Stimulated activated CD4-positive, alpha-beta T cell treated with anti-CD3 and anti-CD28 coated beads, Interleukin-2, amount 100 ng/mL, for 24 hours (primary cell): ENCODE results near the gene AMELX.

Source experiments
- DNase-seq, 2 donors: peaks; one replicate each; pipeline ENCODE4 v3.0.0-alpha.2; 2020

Gene AMELX

DNA sequence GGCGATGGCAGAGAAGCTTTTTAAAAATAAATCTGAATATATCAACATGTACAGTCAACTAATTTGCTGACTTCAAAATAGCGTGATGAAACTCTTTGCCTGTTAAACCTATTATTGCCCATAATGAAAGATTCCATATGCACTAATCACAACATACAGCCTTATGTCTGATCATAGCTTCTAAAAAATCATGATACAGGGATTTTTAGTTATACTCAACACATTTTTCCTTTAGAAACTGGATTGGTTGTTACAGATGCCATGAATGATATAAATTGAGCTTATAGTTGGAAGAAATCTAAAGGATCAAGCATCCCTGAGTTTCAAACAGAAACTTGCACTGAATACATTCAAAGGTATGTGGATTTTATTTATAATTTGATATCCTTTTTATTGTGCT lies at the start of gene AMELX:
TSS of gene AMELX (plus strand) at position 301 of the 400 bp plus-strand sequence. CDS start 1,376 bp downstream, outside the sequence.
- no peak for DNase-seq

DNA sequence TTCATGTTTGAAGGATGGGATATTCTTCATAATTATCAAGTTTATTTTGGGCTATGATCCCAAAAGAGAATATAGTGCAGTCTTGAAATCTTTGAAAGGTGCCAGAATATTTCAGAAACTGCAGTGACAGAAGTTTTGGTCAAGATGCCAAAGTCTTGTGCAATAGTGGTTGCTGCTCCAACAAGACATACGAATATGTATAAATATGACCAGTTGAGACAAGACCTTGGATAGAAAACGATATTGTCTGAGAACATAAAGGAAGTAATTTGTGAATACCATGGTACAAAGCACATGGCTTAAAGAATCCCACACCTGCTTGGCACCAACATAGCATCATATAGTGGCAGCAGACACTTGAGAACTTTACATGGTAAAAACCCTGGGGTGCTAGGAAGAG lies 48.6 kb upstream of the AMELX start:
- DNase-seq, result no peak

DNA sequence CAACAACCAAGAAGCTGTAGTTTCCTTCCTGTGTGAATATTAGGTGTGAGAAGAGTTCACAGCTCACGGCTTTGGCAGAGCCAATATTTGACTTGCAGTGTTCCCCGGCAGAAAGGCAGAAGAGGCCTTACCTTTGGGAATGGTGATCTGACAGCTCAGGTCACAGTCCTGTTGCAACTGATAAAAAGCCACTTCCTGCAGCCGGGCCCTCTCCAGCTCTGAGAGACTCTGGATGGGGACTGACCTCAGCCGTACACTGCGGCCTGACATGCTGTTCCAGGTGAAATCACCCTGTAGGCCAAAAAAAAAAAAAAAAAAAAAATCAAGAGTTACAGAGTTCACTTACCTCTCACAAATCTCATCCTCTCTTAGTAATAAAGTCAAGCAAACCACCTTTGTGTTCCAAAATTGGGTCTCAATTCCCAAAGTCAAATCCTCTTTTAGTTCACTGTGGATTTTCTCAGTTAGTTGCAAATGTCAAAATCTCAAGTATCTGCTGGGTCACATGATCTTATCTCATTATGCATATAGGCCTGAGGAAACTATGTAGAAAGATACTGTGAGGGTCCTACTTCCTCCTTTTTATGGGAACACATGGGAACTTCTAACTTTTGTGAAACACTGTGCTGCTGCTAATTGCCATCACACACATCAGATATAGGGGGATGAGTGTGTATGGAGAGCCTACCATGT lies 38.6 kb upstream of the AMELX start:
- no peak for DNase-seq

DNA sequence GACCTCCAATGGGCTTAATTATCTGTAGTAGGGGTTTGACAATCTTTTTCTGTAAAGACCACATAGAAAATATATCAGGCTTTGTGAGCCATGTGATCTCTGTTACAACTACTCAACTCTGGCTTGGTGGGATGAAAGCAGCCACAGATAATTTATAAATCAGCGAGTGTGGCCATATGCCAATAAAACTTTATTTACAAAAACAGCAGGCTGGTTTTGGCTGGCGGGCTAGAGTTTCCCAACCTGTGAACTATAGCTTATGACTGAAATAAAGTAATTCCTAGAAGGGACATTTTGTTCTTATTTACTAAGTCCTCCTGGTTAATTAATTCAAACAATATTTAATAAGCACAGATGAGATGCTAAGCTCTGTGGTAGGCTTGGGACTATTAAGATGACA lies 35.9 kb upstream of the AMELX start:
- no peak for DNase-seq

DNA sequence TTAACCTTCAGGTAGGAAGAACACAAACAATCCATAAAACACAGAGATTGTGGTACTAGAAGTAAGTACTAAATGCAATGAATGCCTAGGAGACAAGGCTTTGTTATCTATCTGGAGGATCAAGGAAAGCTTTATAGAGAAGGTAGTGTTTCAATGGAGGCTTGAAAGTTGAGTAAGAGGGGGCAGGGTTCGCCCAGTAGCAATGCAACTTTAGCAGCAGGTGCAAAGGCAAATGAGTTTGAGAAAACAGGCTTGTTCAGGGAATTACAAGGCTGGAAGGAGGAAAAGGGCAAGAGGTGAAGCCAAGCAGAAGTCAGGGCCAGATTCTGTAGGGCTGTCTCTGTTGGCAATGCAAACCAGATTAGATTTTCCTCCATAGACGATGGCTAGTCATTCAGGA lies 35.5 kb upstream of the AMELX start:
- DNase-seq, result no peak

DNA sequence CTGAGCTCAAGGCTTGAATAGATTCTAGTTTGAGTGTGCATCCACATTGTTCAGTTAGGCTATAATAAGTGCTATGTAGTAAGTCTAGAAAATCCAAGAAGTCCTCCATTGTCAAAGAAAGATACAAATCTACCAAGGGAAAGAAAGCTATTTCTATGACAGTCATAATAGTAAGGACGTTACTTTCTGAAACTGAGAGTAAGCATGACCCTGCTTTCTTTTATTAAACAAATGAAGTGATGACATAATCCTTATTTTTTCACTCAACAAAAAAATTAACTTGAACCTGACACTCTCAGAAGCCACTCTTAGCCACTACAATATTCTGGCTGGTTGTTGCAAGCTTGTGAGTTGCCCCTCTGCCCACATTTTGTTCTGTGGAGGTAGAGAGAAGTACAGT lies 33.8 kb upstream of the AMELX start:
- no peak for DNase-seq

DNA sequence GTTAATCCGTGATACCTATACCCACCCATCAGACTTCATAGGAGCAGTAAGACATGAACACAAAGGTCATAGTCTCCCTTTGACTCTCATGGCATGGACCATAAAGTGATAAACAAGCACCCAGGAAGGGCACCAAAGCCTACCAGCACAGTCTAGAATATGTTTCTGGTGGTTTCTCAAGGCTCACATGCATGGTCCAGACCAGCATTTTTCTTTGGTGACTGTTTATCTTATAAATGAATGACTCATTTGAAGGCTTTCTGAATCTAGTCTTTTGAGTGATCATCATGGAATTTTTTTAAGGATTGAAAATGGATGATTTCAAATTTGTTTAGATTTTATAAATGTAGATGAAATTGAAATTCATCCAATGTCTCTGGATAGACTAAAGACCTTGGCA lies 32.0 kb upstream of the AMELX start:
- no peak for DNase-seq

DNA sequence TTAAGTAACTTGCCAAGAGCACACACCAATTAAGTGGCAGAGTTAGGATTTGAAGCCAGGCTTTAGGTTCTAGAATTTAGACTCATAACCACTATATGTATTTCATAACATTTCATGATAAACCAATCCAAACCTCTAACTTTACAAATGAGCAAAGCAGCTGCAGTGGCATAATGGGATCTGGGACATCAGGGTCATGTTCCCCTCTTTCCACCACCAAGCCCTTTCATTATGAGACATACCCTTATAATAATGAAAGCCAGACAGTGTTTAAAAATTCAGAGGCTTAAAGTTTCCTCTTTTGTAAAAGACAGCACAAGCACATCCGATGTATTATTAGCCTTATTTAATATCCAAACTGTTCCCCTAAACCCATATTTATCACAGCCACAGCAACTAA lies 28.3 kb upstream of the AMELX start:
- no peak for DNase-seq

DNA sequence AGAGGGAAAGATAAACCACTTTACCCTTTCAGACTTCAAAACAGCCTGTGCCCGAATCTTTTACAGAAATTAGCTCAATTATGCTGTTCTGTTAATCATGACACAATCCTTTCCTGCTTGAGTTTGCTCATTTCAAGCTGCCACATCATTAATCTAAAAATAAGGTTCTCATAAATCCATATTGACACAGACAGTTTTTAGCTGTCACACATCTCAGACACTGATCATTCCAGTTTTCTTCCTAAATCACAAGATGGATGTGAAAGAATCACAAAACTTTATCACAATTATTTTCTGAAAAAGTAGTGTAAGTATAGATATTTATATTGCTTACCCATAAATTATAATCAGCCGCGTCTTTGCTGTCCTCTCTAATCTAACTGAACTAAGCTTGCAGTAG lies 27.9 kb upstream of the AMELX start:
- DNase-seq, result no peak

DNA sequence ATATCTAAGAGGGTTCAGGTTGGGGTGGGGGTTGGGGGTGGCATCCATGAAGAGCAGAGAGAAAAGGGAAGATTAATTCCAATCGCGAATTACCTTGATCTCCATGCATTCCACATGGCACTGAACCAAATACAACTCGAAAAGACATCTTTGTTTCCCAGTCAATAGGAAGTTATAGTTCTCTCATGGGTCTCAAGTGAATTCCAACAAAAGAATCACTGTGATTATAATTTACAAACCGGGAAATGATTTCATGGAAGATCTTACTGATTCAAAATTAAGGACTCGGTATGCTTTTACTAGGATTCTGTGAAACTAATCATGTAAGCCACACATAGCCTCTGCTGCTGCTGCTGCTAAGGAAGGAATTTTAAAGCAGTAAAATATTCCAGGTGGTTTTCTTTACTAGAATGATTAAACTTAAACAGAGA lies 26.6 kb upstream of the AMELX start:
- no peak for DNase-seq

DNA sequence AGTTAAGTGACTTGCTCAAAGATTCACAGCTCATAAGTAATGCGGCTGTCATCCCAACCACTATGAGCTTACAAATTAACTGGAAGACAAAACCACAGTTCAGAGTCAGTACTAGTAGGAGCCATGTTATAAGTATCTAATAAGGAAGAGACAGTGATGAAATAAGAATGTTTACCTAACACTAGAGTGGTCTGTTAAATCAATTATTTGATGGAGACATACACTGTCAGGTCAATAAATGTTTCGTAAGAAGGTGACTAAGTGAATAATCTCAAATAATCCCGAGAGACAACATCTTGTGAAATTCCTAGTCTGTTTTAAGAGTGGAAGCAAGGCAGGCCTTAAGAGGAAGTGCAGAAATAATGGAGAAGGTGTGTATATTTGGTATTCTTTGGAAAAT lies 25.8 kb upstream of the AMELX start:
- DNase-seq, result no peak

DNA sequence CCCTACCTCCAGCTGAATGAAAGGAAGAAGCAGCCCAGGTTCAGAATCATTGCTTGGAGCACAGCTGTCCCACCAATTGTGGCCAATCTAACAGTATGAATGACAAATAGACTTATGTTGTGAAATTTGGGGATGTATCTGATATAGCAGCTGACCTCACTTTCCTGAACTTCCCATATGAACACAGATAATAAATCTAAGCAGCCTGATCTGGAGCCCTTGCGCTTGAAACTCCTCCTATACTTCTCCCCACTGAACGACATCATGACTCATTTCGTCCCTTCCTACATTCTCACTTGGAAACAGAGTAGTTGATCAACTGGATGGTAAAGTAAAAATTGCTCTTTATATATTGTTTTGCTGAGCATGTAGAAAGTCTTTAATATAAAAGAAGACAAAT lies 24.2 kb upstream of the AMELX start:
- no peak for DNase-seq

DNA sequence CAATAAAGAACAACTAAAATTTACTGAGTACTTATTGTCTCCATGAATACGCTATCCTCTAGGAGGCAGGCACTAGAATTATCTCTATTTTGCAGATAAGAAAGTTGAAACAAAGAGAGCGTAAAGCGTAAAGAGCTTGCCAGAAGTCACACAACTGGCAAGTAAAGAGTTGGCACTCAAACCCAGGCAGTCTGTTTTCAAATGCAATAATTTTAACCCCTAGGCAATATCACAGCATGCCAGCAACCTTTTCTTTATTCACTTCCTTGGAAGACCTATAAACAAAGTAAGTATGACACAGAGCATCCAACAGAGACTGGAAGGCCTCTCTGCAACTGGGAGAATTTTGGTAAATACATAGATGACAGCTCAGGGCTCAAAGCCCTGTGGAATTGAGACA lies 23.2 kb upstream of the AMELX start:
- no peak for DNase-seq

DNA sequence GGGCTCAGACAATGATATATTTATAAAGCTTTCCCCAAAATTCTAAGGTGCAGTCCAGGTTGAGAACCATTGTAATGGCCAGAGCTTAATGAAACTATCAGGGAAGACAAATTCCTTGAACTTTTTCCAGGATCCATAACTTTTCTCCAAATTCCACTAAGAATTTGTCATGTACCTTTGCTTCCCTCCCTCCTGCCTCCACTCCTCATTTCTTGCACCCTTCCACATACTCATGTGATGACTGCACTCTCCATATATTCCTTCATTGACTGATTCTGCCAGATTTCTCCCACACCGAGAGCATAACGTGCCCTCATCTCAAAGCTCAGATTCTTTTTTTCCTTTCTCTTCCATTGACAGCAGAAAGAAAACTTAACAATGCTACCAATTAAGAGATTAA lies 20.9 kb upstream of the AMELX start:
- no peak for DNase-seq

DNA sequence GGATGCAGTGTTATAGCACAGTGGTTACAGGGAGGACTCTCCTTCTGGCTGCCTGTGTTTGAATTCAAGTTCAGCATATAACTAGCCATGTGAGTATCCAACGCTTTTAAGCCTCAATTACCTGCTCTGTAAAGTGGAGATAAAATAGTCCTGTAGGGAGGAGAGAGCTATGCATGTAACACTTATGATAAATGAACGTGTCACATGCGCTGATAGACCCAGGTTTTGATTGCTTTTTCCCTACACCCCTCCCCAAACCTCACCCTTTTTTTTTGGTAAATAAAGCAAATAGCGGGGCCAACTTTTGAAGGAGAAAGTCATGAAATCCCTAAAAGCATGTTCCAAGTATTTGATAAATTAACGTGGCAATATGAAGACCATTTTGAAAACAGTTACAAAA lies 20.4 kb upstream of the AMELX start:
- no peak for DNase-seq

DNA sequence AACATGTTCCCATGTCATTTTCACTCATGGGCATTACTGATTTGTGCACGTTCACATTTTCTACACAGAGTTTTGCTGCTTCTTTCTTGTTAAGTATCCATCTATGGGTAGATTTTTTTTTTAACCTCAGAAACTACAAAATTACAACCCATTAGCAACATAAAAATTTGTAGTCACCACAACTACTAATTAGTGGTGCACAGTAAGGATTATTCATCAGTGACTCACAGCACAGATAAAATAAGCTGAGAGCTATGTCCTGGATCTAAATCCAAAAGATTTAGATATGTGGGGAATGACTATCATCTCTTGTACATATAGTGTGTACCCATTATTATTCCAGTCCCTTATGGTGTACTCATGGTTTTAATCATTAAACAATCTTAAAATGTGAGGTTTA lies 19.7 kb upstream of the AMELX start:
- no peak for DNase-seq

DNA sequence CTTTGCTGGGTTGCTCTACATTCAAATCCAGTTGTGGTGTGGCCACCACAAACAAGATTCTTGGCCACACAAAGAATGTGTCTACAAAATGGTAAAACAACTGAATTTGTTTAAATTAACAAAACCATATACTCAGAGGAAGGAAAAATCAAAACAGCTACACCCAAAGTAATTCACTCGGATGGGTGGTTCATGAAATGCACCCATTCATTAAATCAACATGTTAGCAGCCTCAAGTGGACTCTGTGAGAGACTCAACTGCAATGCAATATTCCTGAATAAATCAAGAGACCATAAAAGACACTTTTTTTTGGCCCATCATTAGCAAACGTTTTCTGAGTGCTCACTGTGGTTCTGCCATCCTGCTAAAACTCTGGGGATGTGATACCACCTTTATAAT lies 11.2 kb upstream of the AMELX start:
- DNase-seq, result no peak

DNA sequence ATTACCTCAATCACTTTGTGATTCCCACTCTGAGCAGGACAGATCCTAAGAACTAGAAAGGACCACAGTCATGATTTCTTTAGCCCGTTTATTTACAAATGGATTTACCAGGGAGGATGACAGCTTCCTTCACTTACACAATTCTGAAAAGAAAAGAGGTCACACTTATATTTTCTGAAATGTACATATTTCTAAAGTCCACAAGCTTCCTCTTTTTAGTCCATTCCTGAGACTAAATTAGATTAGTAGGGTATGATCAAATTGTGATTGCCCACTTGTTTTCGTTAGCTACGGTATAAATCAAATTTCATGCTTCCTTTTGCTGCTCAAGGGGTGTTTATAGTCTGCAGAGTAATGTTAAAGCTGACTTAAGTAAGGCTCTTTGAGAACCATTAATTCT lies 7.6 kb upstream of the AMELX start:
- DNase-seq, result no peak

DNA sequence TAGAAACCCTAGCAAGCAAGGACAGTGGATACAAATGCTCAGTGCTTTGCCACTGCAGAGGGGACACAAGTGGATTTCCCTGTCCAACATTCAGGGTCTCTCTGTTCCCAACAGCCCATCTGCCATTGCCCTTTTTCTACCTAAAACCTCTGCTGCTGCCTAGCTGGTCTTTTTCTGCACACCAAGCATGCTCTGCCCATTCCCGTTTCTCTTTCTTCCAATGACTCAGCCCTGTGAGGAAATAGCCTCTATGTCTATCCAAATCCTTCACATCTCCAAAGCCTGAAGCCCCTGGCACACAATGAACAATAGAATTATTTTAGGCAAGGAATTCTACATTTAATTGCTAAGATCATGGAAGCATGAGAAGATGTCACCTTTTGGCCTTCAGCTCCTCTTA lies 5.7 kb upstream of the AMELX start:
- DNase-seq, result no peak

DNA sequence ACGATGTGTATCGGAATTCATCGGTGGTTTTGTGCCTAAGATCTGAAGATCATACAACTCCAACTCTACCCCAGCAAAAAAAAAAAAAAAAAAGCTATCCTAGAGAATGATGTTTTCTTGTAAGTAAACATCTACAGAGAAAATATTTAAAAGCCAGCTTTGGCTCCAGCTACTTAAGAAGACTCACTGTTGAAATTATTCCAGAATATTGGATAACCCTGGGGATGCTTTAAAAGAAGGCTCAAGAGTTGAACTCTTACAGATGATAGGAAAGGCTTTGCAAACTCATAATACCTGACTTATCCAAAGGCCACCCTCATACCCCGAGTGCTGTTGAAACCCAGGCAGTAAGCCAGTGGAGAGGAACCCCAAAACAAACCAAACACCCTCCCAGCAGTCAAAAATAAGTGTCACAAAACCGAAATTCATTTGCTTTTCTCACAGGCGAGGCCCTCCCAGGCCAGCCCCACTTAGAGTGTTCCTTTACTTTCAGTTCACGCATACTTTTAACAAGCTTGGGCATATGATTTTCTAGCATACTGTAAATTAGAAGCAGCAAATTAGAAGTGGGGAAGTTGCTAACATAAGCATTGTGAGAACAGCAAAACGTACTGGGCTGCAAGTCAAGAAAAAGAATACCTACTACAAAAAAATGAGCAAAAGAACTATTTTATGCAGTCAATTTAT lies 2.7 kb upstream of the AMELX start:
- no peak for DNase-seq

DNA sequence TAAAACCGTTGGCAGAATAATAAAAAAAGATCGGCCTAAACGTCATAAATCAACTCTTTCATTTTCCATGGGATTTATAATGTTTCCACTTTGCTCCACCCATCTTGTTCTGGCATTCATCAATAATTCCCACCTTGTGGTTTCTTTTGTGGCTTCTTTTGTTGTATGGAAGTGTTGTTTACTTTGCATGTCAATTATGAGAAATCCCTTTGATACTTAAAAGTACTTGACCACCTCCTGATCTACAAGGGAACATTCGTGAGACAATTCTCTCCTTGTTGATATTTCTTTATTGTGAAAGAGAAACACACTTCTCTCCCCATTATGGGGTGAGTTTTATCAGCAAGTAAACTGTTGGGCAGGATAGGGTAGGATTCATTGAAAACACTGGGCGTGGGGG lies 2.8 kb downstream of the AMELX start:
- no peak for DNase-seq

DNA sequence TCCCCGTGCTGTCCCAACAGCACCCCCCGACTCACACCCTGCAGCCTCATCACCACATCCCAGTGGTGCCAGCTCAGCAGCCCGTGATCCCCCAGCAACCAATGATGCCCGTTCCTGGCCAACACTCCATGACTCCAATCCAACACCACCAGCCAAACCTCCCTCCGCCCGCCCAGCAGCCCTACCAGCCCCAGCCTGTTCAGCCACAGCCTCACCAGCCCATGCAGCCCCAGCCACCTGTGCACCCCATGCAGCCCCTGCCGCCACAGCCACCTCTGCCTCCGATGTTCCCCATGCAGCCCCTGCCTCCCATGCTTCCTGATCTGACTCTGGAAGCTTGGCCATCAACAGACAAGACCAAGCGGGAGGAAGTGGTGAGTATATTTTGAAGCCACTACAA lies 5.4 kb downstream of the AMELX start:
- no peak for DNase-seq

DNA sequence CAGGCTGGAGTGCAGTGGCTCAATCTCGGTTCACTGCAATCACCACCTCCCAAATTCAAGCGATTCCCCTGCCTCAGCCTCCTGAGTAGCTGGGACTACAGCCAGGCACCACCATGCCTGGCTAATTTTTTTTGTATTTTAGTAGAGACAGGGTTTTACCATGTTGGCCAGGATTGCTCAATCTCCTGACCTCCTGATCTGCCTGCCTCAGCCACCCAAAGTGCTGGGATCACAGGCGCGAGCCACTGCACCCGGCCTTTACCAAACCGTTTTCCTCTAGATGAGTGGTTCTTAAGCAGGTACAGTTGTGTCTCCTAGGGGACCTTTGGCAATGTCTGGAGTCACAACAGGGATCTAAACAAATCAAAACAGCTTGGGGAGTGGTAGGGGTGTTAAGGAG lies 11.6 kb downstream of the AMELX start:
- DNase-seq, result no peak

DNA sequence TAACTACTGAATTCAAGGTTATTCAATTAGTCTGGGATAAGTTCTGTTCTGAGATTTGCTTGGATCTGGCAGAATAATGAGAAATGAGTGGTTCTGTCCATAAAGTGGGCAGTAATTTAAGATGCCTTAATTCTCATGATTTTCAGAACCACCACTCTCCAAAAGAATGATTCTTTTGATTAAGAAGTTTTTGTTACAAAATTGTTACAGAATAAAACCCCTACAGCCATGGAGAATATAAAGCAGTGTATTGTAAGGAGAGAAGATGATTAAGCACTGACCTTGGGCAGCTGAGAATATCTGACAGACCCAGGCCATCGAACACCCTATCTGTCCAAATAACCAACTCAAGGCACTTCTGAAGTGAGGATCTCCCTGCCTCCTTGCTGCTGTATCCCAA lies 12.4 kb downstream of the AMELX start:
- no peak for DNase-seq

DNA sequence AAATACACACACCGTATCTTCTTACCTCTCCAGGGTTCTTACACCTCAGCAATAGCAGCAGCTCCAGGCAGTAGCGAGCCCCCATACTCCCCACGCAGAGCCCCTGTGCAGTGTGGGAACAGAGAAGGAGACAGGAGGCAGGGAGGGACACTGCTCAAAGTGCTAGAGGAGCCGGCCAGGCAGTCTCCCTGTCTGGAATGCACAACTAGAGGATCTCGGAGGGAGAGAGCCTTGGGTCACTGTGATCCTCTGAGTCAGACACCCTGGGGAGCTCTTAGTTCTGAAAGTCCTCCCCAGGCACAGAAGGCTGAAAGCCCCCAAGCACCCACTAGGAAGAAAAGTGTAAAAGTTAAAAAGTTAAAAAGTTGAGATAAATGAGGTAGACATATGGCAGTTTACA lies 16.0 kb downstream of the AMELX start:
- no peak for DNase-seq
